ENCODE data around the gene CYP1A1. TPM values are rescaled to one million over a fixed set of nuclear protein-coding genes. Genes with fewer than 3 reads are reported as not detected.

Gene CYP1A1
- total and polyA plus RNA-seq, 2 of the 13 experiments (the other 11 are each of a cell fraction or from before 2014, with no cell fraction given), result 7.9 to 8.0 TPM

DNA sequence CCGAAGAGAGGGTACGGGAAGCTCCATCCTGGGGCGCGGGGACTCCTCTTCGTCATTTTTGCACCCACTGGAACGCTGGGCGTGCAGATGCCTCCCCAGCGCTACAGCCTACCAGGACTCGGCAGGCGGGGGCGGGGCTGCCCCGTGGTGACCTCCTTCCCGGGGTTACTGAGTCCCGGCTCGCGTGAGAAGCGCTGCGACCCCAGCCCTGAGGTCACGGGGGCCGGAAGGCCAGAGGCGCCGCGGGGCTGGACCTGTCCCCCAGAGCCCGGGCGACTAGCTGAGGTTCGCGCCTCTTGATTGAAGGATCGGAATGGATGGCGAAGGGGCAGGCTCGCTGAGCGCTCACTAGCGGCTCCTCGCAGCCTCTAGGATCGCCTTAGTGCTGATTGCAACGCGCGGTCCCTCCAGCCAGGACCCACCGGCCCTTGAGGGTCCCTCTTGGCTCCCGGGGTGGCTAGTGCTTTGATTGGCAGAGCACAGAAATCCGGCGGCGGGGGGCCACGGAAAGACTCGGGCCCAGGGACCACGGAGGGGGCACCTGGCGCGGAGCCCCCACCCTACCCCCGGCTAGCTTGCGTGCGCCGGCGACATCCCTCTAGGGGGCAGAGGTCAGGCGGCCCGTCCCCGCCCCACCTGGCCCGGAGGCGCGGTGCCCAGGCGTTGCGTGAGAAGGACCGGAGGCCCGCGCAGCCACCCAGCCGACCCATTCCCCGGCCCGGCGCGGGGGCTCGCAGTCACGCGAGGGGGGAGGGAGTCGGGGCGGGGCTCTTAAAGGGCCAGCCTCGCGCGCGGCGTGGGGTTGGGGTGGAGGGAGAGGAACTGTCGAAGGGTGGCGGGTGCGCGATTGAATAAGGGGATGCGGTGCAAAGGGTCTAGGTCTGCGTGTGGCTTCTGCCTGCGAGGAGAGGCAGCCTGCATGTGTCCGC is 781 bp upstream of the CYP1A1 start (continued):
- TF ChIP-seq, protein P1, sequence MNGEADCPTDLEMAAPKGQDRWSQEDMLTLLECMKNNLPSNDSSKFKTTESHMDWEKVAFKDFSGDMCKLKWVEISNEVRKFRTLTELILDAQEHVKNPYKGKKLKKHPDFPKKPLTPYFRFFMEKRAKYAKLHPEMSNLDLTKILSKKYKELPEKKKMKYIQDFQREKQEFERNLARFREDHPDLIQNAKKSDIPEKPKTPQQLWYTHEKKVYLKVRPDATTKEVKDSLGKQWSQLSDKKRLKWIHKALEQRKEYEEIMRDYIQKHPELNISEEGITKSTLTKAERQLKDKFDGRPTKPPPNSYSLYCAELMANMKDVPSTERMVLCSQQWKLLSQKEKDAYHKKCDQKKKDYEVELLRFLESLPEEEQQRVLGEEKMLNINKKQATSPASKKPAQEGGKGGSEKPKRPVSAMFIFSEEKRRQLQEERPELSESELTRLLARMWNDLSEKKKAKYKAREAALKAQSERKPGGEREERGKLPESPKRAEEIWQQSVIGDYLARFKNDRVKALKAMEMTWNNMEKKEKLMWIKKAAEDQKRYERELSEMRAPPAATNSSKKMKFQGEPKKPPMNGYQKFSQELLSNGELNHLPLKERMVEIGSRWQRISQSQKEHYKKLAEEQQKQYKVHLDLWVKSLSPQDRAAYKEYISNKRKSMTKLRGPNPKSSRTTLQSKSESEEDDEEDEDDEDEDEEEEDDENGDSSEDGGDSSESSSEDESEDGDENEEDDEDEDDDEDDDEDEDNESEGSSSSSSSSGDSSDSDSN (CRISPR knock-in tag; IDR thresholded peaks at IDR 0.05), result peak; percentile 51
- no peak for TF ChIP-seq ZZZ3 (CRISPR knock-in tag; IDR thresholded peaks at IDR 0.05; ENCODE audit: borderline replicate concordance)
- TF ChIP-seq, protein P2, sequence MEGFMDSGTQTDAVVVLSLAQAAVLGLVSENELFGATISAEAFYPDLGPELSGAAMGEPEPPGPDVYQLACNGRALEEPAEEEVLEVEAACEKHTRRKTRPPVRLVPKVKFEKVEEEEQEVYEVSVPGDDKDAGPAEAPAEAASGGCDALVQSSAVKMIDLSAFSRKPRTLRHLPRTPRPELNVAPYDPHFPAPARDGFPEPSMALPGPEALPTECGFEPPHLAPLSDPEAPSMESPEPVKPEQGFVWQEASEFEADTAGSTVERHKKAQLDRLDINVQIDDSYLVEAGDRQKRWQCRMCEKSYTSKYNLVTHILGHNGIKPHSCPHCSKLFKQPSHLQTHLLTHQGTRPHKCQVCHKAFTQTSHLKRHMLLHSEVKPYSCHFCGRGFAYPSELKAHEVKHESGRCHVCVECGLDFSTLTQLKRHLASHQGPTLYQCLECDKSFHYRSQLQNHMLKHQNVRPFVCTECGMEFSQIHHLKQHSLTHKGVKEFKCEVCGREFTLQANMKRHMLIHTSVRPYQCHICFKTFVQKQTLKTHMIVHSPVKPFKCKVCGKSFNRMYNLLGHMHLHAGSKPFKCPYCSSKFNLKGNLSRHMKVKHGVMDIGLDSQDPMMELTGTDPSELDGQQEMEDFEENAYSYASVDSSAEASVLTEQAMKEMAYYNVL (CRISPR knock-in tag; IDR thresholded peaks at IDR 0.05; ENCODE audit: borderline replicate concordance), result peak; percentile 79
- peak; percentile 33 for TF ChIP-seq PPARG (CRISPR knock-in tag; conservative IDR thresholded peaks at IDR 0.05)
- TF ChIP-seq ZFP1 (CRISPR knock-in tag; IDR thresholded peaks at IDR 0.05), result no peak
- TF ChIP-seq IKZF4 (CRISPR knock-in tag; IDR thresholded peaks at IDR 0.05; ENCODE audit: borderline replicate concordance, low read depth, not compliant biosample characterization), result no peak
- TF ChIP-seq, protein P3, sequence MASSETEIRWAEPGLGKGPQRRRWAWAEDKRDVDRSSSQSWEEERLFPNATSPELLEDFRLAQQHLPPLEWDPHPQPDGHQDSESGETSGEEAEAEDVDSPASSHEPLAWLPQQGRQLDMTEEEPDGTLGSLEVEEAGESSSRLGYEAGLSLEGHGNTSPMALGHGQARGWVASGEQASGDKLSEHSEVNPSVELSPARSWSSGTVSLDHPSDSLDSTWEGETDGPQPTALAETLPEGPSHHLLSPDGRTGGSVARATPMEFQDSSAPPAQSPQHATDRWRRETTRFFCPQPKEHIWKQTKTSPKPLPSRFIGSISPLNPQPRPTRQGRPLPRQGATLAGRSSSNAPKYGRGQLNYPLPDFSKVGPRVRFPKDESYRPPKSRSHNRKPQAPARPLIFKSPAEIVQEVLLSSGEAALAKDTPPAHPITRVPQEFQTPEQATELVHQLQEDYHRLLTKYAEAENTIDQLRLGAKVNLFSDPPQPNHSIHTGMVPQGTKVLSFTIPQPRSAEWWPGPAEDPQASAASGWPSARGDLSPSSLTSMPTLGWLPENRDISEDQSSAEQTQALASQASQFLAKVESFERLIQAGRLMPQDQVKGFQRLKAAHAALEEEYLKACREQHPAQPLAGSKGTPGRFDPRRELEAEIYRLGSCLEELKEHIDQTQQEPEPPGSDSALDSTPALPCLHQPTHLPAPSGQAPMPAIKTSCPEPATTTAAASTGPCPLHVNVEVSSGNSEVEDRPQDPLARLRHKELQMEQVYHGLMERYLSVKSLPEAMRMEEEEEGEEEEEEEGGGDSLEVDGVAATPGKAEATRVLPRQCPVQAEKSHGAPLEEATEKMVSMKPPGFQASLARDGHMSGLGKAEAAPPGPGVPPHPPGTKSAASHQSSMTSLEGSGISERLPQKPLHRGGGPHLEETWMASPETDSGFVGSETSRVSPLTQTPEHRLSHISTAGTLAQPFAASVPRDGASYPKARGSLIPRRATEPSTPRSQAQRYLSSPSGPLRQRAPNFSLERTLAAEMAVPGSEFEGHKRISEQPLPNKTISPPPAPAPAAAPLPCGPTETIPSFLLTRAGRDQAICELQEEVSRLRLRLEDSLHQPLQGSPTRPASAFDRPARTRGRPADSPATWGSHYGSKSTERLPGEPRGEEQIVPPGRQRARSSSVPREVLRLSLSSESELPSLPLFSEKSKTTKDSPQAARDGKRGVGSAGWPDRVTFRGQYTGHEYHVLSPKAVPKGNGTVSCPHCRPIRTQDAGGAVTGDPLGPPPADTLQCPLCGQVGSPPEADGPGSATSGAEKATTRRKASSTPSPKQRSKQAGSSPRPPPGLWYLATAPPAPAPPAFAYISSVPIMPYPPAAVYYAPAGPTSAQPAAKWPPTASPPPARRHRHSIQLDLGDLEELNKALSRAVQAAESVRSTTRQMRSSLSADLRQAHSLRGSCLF (CRISPR knock-in tag; IDR thresholded peaks at IDR 0.05; ENCODE audit: borderline replicate concordance), result no peak
- TF ChIP-seq ZKSCAN5 (CRISPR knock-in tag; IDR thresholded peaks at IDR 0.05), result no peak
- no peak for TF ChIP-seq FOSL1 (CRISPR knock-in tag; IDR thresholded peaks at IDR 0.05; ENCODE audit: borderline replicate concordance)
- TF ChIP-seq NFRKB (IDR thresholded peaks at IDR 0.05), result no peak
- TF ChIP-seq ZSCAN29 (CRISPR knock-in tag; conservative IDR thresholded peaks at IDR 0.05), result no peak
- TF ChIP-seq ADNP (CRISPR knock-in tag; IDR thresholded peaks at IDR 0.05), result no peak
- 0 out of 2 replicates have a peak, but pooled peaks have one; percentile 56 for TF ChIP-seq ZSCAN31 (CRISPR knock-in tag; IDR thresholded peaks at IDR 0.05; ENCODE audit: low read depth)
- no peak for TF ChIP-seq TGIF2 (CRISPR knock-in tag; IDR thresholded peaks at IDR 0.05)
- TF ChIP-seq SAFB2 (CRISPR knock-in tag; IDR thresholded peaks at IDR 0.05; ENCODE audit: borderline replicate concordance, low read depth), result peak; percentile 53; the same call in 1 of the 2 replicates
- no peak for TF ChIP-seq ZNF672 (CRISPR knock-in tag; IDR thresholded peaks at IDR 0.05)
- TF ChIP-seq, protein P4, sequence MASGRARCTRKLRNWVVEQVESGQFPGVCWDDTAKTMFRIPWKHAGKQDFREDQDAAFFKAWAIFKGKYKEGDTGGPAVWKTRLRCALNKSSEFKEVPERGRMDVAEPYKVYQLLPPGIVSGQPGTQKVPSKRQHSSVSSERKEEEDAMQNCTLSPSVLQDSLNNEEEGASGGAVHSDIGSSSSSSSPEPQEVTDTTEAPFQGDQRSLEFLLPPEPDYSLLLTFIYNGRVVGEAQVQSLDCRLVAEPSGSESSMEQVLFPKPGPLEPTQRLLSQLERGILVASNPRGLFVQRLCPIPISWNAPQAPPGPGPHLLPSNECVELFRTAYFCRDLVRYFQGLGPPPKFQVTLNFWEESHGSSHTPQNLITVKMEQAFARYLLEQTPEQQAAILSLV (CRISPR knock-in tag; IDR thresholded peaks at IDR 0.05; ENCODE audit: borderline replicate concordance), result peak; percentile 49; the same call in 1 of the 2 replicates
- TF ChIP-seq ZSCAN25 (CRISPR knock-in tag; IDR thresholded peaks at IDR 0.05), result peak; percentile 14; the same call in 1 of the 2 replicates
